HCT116 (cell line): ENCODE measurements around the gene PPP2R5C. TPM values are rescaled to one million over a fixed set of nuclear protein-coding genes. Genes with fewer than 3 reads are reported as not detected.

Source experiments
- CEBPB ChIP-seq: IDR thresholded peaks from 2 replicates; pipeline ENCODE4 v1.6.1; 2012; ENCODE audit warnings: low read depth
- ELF1 ChIP-seq: IDR thresholded peaks from 2 replicates; pipeline ENCODE4 v1.6.1; 2012; ENCODE audit warnings: low read depth, borderline replicate concordance
- EZH2 ChIP-seq: fragments of 200-600 bp; sonication (generic); IDR thresholded peaks from 2 replicates; pipeline ENCODE4 v1.6.1; 2017; ENCODE audit warnings: antibody characterized with exemption, mixed run types
- EZH2phosphoT487 ChIP-seq: fragments of 200-600 bp; IDR thresholded peaks from 2 replicates; pipeline ENCODE4 v1.6.1; 2018; ENCODE audit warnings: antibody characterized with exemption, borderline replicate concordance
- FOSL1 ChIP-seq: IDR thresholded peaks from 2 replicates; pipeline ENCODE4 v1.6.1; 2012; ENCODE audit warnings: low read depth
- JUND ChIP-seq: IDR thresholded peaks from 2 replicates; pipeline ENCODE4 v1.6.1; 2012
- POLR2AphosphoS5 ChIP-seq: IDR thresholded peaks from 2 replicates; pipeline ENCODE4 v1.6.1; 2011; ENCODE audit warnings: mild to moderate bottlenecking, low read depth, low read length, moderate library complexity
- RAD21 ChIP-seq: IDR thresholded peaks from 2 replicates; pipeline ENCODE4 v1.6.1; 2012; ENCODE audit warnings: low read depth, mild to moderate bottlenecking
- YY1 ChIP-seq: IDR thresholded peaks from 2 replicates; pipeline ENCODE4 v1.6.1; 2011; ENCODE audit warnings: low read length, low read depth, moderate library complexity, mild to moderate bottlenecking; ENCODE audit not compliant: insufficient replicate concordance; ENCODE audit errors: extremely low read depth
- ZFX ChIP-seq: fragments of 450-650 bp; IDR thresholded peaks from 2 replicates; pipeline ENCODE4 v1.6.1; 2017
- total RNA-seq: library from RNA; stranded (reverse); gene quantifications from one replicate; pipeline ENCODE4 v1.2.1, GENCODE V29; 2021; ENCODE audit not compliant: unreplicated experiment
- TF ChIP-seq, protein P1 (sequence below): IDR thresholded peaks from 2 replicates; pipeline ENCODE4 v1.6.1; 2011; ENCODE audit warnings: mild to moderate bottlenecking, low read length, moderate library complexity; ENCODE audit not compliant: insufficient replicate concordance; ENCODE audit errors: extremely low read depth
- TF ChIP-seq, protein P2 (sequence below): IDR thresholded peaks from 2 replicates; pipeline ENCODE4 v1.6.1; 2012
- TF ChIP-seq, protein P3 (sequence below), 3 experiments: fragments of 200-600 bp in 1 of 3; sonication (generic) in 1 of 3; IDR thresholded peaks in 2 of 3; conservative IDR thresholded peaks in 1 of 3; 2 replicates each; pipeline ENCODE4 v1.5.1; 2012 to 2017; ENCODE audit warnings: low read depth in 2 of 3, low read length in 2 of 3, antibody characterized with exemption in 1 of 3, borderline replicate concordance in 1 of 3, control low read depth in 1 of 3, mild to moderate bottlenecking in 1 of 3, mixed read lengths in 1 of 3, mixed run types in 1 of 3, moderate library complexity in 1 of 3; ENCODE audit not compliant: insufficient read depth in 1 of 3
- TF ChIP-seq, protein P4 (sequence below): IDR thresholded peaks from 2 replicates; pipeline ENCODE4 v1.6.1; 2012

The PPP2R5C gene
- total RNA-seq, 1 experiment from 2014 or later = 117 TPM

DNA sequence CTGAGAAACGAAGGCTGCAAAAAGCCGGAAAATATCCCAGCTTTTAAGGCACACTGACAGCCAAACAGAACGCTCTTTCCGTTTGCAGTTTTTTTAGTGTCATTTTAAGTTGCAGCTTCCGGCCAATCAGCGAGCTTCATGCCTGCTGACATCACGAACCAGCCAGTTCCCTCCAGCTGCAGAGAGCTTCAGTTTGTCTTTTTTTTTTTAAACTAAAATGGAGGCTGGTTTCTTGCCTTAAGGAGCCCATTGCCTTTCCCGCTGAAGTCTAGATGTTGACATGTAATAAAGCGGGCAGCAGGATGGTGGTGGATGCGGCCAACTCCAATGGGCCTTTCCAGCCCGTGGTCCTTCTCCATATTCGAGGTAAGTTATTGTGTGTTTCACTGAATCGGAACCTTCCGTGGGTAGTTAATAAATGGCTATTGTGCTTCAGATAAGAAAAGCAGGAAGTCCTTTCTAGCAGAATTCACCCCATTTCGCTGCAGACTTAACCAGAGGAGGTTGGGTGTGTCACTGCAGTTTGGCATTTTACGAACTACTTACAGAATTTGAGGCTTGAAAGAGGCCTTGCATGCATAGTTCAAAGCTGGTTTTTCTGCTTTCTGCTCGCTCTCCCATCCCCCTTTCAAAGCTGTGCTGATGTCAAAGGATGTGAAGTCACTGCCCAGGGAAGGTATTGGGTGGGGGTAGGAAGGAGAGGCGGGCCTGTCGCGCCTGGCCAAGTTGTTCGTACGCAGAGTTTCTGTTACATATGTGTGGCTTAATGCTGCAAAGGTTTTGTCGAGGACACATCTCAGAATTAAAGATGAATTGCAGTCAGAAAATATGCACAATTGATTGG is 48.4 kb downstream of the PPP2R5C start (continued):
- TF ChIP-seq, protein P1, sequence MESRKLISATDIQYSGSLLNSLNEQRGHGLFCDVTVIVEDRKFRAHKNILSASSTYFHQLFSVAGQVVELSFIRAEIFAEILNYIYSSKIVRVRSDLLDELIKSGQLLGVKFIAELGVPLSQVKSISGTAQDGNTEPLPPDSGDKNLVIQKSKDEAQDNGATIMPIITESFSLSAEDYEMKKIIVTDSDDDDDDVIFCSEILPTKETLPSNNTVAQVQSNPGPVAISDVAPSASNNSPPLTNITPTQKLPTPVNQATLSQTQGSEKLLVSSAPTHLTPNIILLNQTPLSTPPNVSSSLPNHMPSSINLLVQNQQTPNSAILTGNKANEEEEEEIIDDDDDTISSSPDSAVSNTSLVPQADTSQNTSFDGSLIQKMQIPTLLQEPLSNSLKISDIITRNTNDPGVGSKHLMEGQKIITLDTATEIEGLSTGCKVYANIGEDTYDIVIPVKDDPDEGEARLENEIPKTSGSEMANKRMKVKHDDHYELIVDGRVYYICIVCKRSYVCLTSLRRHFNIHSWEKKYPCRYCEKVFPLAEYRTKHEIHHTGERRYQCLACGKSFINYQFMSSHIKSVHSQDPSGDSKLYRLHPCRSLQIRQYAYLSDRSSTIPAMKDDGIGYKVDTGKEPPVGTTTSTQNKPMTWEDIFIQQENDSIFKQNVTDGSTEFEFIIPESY = no peak
- TF ChIP-seq, protein P2, sequence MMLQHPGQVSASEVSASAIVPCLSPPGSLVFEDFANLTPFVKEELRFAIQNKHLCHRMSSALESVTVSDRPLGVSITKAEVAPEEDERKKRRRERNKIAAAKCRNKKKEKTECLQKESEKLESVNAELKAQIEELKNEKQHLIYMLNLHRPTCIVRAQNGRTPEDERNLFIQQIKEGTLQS = no peak
- TF ChIP-seq JUND (no peak; the same call in 1 of the 2 replicates), POLR2AphosphoS5 (peak; percentile 72), EZH2phosphoT487 (no peak), CEBPB (no peak), FOSL1 (no peak), ELF1 (peak; percentile 37; the same call in 1 of the 2 replicates), RAD21 (no peak), ZFX (peak; percentile 51), EZH2 (no peak), YY1 (peak; percentile 81)
- TF ChIP-seq, protein P3, sequence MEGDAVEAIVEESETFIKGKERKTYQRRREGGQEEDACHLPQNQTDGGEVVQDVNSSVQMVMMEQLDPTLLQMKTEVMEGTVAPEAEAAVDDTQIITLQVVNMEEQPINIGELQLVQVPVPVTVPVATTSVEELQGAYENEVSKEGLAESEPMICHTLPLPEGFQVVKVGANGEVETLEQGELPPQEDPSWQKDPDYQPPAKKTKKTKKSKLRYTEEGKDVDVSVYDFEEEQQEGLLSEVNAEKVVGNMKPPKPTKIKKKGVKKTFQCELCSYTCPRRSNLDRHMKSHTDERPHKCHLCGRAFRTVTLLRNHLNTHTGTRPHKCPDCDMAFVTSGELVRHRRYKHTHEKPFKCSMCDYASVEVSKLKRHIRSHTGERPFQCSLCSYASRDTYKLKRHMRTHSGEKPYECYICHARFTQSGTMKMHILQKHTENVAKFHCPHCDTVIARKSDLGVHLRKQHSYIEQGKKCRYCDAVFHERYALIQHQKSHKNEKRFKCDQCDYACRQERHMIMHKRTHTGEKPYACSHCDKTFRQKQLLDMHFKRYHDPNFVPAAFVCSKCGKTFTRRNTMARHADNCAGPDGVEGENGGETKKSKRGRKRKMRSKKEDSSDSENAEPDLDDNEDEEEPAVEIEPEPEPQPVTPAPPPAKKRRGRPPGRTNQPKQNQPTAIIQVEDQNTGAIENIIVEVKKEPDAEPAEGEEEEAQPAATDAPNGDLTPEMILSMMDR (IDR thresholded peaks at IDR 0.05 in 2 of 3, conservative IDR thresholded peaks at IDR 0.05 in 1 of 3; ENCODE audit: borderline replicate concordance in 1 of 3, insufficient read depth in 1 of 3, low read depth in 2 of 3, low read length in 2 of 3) = no peak
- TF ChIP-seq, protein P4, sequence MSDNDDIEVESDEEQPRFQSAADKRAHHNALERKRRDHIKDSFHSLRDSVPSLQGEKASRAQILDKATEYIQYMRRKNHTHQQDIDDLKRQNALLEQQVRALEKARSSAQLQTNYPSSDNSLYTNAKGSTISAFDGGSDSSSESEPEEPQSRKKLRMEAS = no peak; the same call in 1 of the 2 replicates
